Uterine smooth muscle cell (primary cell): ENCODE results near the gene LEMD3. TPM values are rescaled to one million over a fixed set of nuclear protein-coding genes. Genes with fewer than 3 reads are reported as not detected.

Experiments
- total RNA-seq: library from RNA; depleted of rRNA; stranded (reverse); fragments of >200 nt; gene quantifications from 2 replicates; pipeline ENCODE4 v1.2.3, GENCODE V29; 2014

The LEMD3 gene
- total RNA-seq = 31.1 and 33.8 TPM in 2 replicates

GRCh38 chr12:65169320-65170208 is at the start of gene LEMD3:
TSS of gene LEMD3 (plus strand) at chr12:65169583. CDS start at chr12:65169597, 14 bp downstream.

GRCh38 chr12:65121049-65121955 is 48.1 kb upstream of the LEMD3 start, which contains the start of gene WIF1:
TSS of gene WIF1 (minus strand) at chr12:65121305. CDS start at chr12:65121191, 114 bp downstream.

GRCh38 chr12:65278576-65279368 is 109.4 kb downstream of the LEMD3 start, which contains the start of gene MSRB3:
TSS of gene MSRB3 (plus strand) at chr12:65278683. CDS start at chr12:65308580, 29,897 bp downstream.

Other genes with a start within 250 kb of the LEMD3 start
- 0.75 and 3.3 TPM in 2 replicates for gene WIF1, start 48.3 kb upstream of the LEMD3 start, total RNA-seq
- gene MSRB3, start 109.1 kb downstream of the LEMD3 start, total RNA-seq = 30.4 and 44.0 TPM in 2 replicates